ENCODE data around the gene BET1L.

DNA sequence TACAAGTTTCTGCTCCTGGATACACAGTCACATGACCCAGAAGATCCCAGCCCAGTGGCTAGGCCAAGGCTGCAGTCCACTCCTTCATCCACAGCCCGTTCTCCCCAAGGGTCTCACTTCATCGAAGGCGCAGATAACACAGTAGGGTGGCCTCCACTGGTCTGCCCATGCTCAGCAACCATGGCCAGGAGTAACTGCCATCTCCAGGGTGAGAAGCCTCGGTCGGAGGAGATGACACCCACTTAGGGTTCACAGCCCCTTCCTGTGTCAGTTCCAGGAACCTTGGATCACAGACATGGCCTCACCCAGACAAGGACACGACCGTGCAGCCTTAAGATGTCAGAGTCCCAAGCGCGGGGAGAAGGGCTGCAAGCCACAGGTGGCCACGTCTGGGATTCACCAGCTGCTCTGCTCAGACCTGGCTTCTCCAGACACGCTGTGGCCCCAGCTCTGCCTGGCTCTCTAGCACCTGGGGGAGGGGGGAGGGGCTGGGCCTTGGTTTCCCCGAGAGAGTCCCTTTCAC, 2.6 kb downstream of the BET1L start:
- TF ChIP-seq MYC (IDR thresholded peaks at IDR 0.05; ENCODE audit: low read depth, low read length) (no peak), POLR2A (IDR thresholded peaks at IDR 0.05; ENCODE audit: extremely low read depth, insufficient read length) (no peak)
- TF ChIP-seq, protein P1, sequence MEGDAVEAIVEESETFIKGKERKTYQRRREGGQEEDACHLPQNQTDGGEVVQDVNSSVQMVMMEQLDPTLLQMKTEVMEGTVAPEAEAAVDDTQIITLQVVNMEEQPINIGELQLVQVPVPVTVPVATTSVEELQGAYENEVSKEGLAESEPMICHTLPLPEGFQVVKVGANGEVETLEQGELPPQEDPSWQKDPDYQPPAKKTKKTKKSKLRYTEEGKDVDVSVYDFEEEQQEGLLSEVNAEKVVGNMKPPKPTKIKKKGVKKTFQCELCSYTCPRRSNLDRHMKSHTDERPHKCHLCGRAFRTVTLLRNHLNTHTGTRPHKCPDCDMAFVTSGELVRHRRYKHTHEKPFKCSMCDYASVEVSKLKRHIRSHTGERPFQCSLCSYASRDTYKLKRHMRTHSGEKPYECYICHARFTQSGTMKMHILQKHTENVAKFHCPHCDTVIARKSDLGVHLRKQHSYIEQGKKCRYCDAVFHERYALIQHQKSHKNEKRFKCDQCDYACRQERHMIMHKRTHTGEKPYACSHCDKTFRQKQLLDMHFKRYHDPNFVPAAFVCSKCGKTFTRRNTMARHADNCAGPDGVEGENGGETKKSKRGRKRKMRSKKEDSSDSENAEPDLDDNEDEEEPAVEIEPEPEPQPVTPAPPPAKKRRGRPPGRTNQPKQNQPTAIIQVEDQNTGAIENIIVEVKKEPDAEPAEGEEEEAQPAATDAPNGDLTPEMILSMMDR (IDR thresholded peaks at IDR 0.05; ENCODE audit: low read depth, low read length): no peak

Measured in NB4 (cell line).